IPS-NIHi11 (cell line): ENCODE measurements around the gene SNAPIN.
"Not testable (repeated sequence)": the region's sequence is repeated elsewhere in the genome, so short reads cannot be mapped to it uniquely, and the experiment has no call there.

Experiments
- DNase-seq: peaks from one replicate; pipeline ENCODE4 v3.0.0; 2012; ENCODE audit warnings: mixed read lengths, low spot score

SNAPIN gene

GRCh38 chr1:153647346-153647714 lies 11.2 kb upstream of the SNAPIN start:
- no peak for DNase-seq

GRCh38 chr1:153648000-153648643 lies 10.4 kb upstream of the SNAPIN start:
- DNase-seq: no peak

GRCh38 chr1:153649137-153649862 lies 9.2 kb upstream of the SNAPIN start:
- DNase-seq: no peak

GRCh38 chr1:153649863-153650235 lies 8.7 kb upstream of the SNAPIN start:
- DNase-seq: no peak

- no peak for DNase-seq
These were observed 6.7 kb upstream of the SNAPIN start for GRCh38 chr1:153651771-153652170.

- DNase-seq: no peak
These were observed 5.5 kb upstream of the SNAPIN start for GRCh38 chr1:153652805-153653500.

- no peak for DNase-seq
These were observed 3.2 kb upstream of the SNAPIN start for GRCh38 chr1:153655333-153655732.

- no peak for DNase-seq
These were observed 652 bp downstream of the SNAPIN start for GRCh38 chr1:153659175-153659534.

GRCh38 chr1:153659656-153660055 lies 1.2 kb downstream of the SNAPIN start:
- no peak for DNase-seq

- no peak for DNase-seq
These were observed 2.7 kb downstream of the SNAPIN start for GRCh38 chr1:153661111-153661708.

- DNase-seq: no peak
These were observed 3.8 kb downstream of the SNAPIN start for GRCh38 chr1:153662269-153662668.

GRCh38 chr1:153663211-153663610 lies 4.7 kb downstream of the SNAPIN start:
- no peak for DNase-seq

GRCh38 chr1:153667439-153667838 lies 8.9 kb downstream of the SNAPIN start:
- no peak for DNase-seq

- DNase-seq: not testable (repeated sequence)
These were observed 10.2 kb downstream of the SNAPIN start for GRCh38 chr1:153668672-153669071.

- no peak for DNase-seq
These were observed 11.1 kb downstream of the SNAPIN start for GRCh38 chr1:153669606-153670005.

GRCh38 chr1:153670257-153670858 lies 11.9 kb downstream of the SNAPIN start:
- no peak for DNase-seq

GRCh38 chr1:153670859-153671627 lies 12.5 kb downstream of the SNAPIN start, which contains the start of gene ILF2:
Gene ILF2, minus strand, starts transcription at chr1:153670993. Its CDS starts 71 bp downstream, at chr1:153670922.
- DNase-seq: peak; percentile 98

GRCh38 chr1:153671628-153672353 lies 13.3 kb downstream of the SNAPIN start:
- DNase-seq: not testable (repeated sequence)

- no peak for DNase-seq
These were observed 15.0 kb downstream of the SNAPIN start for GRCh38 chr1:153673511-153673910.

- DNase-seq: peak; percentile 74
These were observed 19.4 kb downstream of the SNAPIN start for GRCh38 chr1:153677718-153678518.
